Upper lobe of right lung (tissue), 1 donor: ENCODE measurements around the gene C18orf32. TPM values are rescaled to one million over a fixed set of nuclear protein-coding genes. Genes with fewer than 3 reads are reported as not detected.

Experiments used
- ATAC-seq: fragments of 200-7000 bp; cut with Tn5 transposase; one replicate; pipeline ENCODE4 v1.9.1; 2020; ENCODE audit warnings: mild to moderate bottlenecking, moderate library complexity
- DNase-seq: peaks from one replicate; pipeline ENCODE4 v3.0.0-alpha.2; 2020
- H3K27ac ChIP-seq: fragments of 200-600 bp; one replicate; pipeline ENCODE4 v1.8.0; 2022
- H3K27me3 ChIP-seq: fragments of 200-600 bp; one replicate; pipeline ENCODE4 v1.8.0; 2022; ENCODE audit warnings: mild to moderate bottlenecking
- H3K36me3 ChIP-seq: fragments of 200-600 bp; one replicate; pipeline ENCODE4 v1.8.0; 2022
- H3K4me1 ChIP-seq: fragments of 200-600 bp; one replicate; pipeline ENCODE4 v1.8.0; 2022
- H3K4me3 ChIP-seq: fragments of 200-600 bp; one replicate; pipeline ENCODE4 v1.8.0; 2022; ENCODE audit warnings: mild to moderate bottlenecking
- H3K9me3 ChIP-seq: fragments of 200-600 bp; one replicate; pipeline ENCODE4 v1.8.0; 2022
- CTCF ChIP-seq: fragments of 200-600 bp; IDR thresholded peaks from one replicate; pipeline ENCODE4 v1.8.0; 2022; ENCODE audit warnings: antibody characterized with exemption
- intact Hi-C: fragments of 100-400 bp; cut with DNase I; formaldehyde crosslinking; loops from one replicate; pipeline ENCODE4 v1.11.0; 2022
- total RNA-seq: library from RNA; stranded (reverse); fragmentation: NEBNext Ultra II Directional; extraction: Animal tissue kit (Norgen Biotek cat#: 25700); gene quantifications from one replicate; pipeline ENCODE4 v1.2.1, GENCODE V29; 2021
- donor health status: DM: no; HTN: yes; CAD: no; lungs with severe emphysema.

The C18orf32 gene
- total RNA-seq, 1 donor from 2014 or later: 53.2 TPM

GRCh38 chr18:49447810-49448745 lies 39.0 kb downstream of the C18orf32 start:
- Histone ChIP-seq H3K27ac (no peak overlapping the region), H3K9me3 (peaks cover 28% of the 10 kb centered on the region), H3K27me3 (no peaks in the 10 kb centered on the region), H3K4me3 (no peak overlapping the region), H3K4me1 (no peaks in the 10 kb centered on the region), H3K36me3 (no peaks in the 10 kb centered on the region)
- DNase-seq (no peak), ATAC-seq (peak; percentile 87)
- peak; percentile 48 for TF ChIP-seq CTCF
- intact Hi-C loops: no loop called here

- Histone ChIP-seq H3K9me3 (peaks cover 28% of the 10 kb centered on the region), H3K4me3 (no peak overlapping the region), H3K27ac (no peak overlapping the region), H3K27me3 (no peaks in the 10 kb centered on the region), H3K4me1 (no peaks in the 10 kb centered on the region), H3K36me3 (no peaks in the 10 kb centered on the region)
- DNase-seq (no peak), ATAC-seq (no peak)
- intact Hi-C loops: no loop called here
- no peak for TF ChIP-seq CTCF
Observed at GRCh38 chr18:49446481-49446880, 40.6 kb downstream of the C18orf32 start.

- no peaks in the 10 kb centered on the region for H3K36me3 ChIP-seq
Observed at GRCh38 chr18:49444581-49444980, 42.5 kb downstream of the C18orf32 start.

GRCh38 chr18:49443837-49444236 lies 43.2 kb downstream of the C18orf32 start:
- DNase-seq (no peak), ATAC-seq (no peak)
- no peak for TF ChIP-seq CTCF
- no peak overlapping the region for H3K4me3 ChIP-seq
- no peak overlapping the region for H3K27ac ChIP-seq
- peaks cover 11% of the 10 kb centered on the region for H3K9me3 ChIP-seq
- no peaks in the 10 kb centered on the region for H3K27me3 ChIP-seq
- H3K4me1 ChIP-seq: no peaks in the 10 kb centered on the region
- H3K36me3 ChIP-seq: no peaks in the 10 kb centered on the region
- intact Hi-C loops: no loop called here

More at GRCh38 chr18:49444581-49444980, 42.5 kb downstream of the C18orf32 start:
- H3K9me3 ChIP-seq: peaks cover 16% of the 10 kb centered on the region
- no peaks in the 10 kb centered on the region for H3K27me3 ChIP-seq
- H3K27ac ChIP-seq: no peak overlapping the region
- intact Hi-C loops: no loop called here
- H3K4me1 ChIP-seq: no peaks in the 10 kb centered on the region
- ATAC-seq (no peak), DNase-seq (no peak)
- no peak overlapping the region for H3K4me3 ChIP-seq
- no peak for TF ChIP-seq CTCF

GRCh38 chr18:49441338-49441938 lies 45.6 kb downstream of the C18orf32 start:
- no peak for TF ChIP-seq CTCF

More at GRCh38 chr18:49441338-49441938, 45.6 kb downstream of the C18orf32 start:
- Histone ChIP-seq H3K27me3 (no peaks in the 10 kb centered on the region), H3K27ac (no peak overlapping the region), H3K9me3 (no peaks in the 10 kb centered on the region), H3K36me3 (no peaks in the 10 kb centered on the region), H3K4me1 (no peaks in the 10 kb centered on the region), H3K4me3 (no peak overlapping the region)
- intact Hi-C loops: no loop called here
- no peak for ATAC-seq
- no peak for DNase-seq
